GM21526 (cell line): ENCODE results near the gene YY1.
"Not testable (repeated sequence)": the region's sequence is repeated elsewhere in the genome, so short reads cannot be mapped to it uniquely, and the experiment has no call there.

Experiments
- ATAC-seq: cut with Tn5 transposase; IDR thresholded peaks from one replicate; pipeline ENCODE4 v1.9.1; 2021; ENCODE audit warnings: moderate library complexity; ENCODE audit not compliant: unreplicated experiment, low FRiP score

Gene YY1

DNA sequence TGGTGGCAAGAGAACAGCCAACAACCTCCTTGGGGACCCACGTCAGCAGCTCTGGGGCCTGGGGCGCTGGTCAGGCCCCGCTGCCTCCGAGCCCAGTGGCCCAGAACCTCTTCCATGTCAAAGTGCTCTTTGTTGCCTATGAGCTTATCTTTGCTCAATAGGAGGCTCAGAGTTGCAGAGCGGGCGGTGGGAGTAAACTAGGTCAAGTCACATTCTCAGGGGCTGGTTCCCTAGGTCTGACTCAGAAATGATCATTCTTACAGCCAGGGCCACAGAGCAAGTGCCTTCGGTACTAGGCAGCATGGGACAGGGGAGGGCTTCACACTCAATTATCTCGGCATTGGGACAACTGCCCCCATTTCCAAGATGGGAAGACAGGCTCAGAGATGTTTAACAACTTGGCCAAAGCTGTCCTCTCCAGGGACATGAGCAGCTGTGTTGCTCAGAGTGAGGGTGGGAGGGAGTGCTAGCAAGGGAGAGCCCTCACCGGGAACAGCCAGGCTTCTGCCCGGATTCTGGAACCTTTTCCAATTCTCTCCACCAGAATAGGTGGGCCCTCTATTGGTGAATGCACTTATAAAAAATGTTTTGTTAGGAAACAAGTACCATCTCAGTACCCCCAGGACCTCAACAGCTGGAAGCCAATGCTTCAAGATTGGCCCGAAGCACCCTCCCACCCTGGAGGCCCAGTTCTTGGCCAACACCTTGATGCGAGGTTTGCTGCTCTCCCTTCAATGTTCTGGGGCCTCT is 55.4 kb downstream of the YY1 start:
- ATAC-seq = no peak

- ATAC-seq = no peak
These were observed 56.0 kb downstream of the YY1 start for GRCh38 chr14:100294963-100295330.

GRCh38 chr14:100295376-100296105 is 56.6 kb downstream of the YY1 start:
- no peak for ATAC-seq

DNA sequence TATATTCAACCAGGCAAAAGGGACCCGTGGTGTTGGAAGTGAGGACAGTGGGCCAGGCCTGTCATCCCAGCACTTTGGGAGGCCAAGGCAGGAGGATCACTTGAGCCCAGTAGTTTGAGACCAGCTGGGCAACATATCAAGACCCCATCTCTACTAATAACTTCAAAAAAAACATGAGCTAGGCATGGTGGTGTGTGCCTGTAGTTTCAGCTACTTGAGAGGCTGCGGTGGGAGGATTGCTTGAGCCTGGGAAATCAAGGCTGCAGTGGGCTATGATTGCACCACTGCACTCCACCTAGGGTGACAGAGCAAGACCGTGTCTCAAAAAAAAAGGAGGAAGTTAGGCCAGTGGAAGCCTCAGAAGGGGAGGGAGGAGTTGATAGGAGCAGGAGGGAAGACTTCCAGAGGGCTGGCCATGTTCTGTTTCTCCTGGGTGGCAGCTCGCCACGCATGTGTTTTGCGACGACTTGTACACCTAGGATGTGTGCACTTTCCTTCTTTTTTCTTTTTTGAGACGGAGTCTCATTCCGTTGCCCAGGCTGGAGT is 57.2 kb downstream of the YY1 start:
- ATAC-seq = no peak

DNA sequence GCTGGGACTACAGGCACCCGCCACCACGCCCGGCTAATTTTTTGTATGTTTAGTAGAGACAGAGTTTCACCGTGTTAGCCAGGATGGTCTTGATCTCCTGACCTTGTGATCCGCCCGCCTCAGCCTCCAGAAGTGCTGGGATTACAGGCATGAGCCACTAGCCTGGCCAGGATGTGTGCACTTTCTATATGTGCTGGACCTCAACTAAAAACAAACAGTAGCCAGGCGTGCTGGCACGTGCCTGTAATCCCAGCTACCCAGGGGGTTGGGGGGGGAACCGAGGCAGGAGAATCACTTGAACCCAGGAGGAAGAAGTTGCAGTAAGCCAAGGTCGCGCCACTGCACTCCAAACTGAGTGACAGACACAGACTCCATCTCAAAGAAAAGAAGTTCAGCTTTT is 57.8 kb downstream of the YY1 start:
- not testable (repeated sequence) for ATAC-seq

DNA sequence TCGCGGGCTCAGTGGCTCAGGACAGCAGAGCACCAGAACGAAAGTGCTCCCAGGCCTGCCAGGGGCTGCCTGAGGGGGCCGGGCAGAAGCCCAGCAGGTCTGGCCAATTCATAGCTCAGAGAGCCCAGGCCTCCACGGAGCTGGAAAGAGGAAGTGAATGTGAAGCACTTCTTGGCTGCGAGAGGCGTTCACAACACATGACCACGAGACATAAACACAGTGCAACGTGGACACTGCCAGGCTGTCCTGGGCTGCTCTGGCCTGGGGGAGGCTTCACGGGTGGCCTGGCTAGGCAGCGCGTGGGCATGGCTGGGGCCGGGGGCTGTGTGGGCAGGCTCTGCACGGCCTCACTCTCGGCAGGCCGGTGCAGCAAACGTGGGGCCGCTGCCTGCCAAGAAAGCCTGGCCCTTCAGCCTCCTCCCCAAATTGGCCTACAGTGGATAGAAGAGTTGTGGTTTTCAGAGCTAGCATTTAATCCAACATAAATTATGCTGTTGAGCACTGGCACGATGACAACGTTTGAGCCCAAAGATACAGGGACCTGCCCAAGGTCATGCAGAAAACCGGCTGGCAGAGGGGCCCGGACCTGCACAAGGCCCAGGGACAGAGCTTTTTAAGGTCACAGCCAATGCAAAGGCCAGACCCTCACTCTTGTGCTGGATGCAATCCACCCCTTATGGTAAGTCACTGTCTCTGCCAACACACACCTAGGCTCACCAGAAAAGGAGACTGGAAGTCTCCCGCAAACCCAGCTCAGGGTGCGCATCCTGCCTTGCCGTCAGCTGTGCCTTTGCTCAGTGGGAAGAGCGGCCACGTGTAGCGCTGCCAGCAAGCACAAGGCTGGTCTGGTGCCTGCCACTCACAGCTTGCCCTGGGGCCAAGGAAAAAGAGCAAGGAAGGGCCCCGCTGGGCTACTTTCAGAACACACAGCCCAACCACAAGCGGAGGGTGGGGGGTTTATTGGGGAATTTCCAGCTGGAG is 58.7 kb downstream of the YY1 start:
- peak; percentile 78 for ATAC-seq

DNA sequence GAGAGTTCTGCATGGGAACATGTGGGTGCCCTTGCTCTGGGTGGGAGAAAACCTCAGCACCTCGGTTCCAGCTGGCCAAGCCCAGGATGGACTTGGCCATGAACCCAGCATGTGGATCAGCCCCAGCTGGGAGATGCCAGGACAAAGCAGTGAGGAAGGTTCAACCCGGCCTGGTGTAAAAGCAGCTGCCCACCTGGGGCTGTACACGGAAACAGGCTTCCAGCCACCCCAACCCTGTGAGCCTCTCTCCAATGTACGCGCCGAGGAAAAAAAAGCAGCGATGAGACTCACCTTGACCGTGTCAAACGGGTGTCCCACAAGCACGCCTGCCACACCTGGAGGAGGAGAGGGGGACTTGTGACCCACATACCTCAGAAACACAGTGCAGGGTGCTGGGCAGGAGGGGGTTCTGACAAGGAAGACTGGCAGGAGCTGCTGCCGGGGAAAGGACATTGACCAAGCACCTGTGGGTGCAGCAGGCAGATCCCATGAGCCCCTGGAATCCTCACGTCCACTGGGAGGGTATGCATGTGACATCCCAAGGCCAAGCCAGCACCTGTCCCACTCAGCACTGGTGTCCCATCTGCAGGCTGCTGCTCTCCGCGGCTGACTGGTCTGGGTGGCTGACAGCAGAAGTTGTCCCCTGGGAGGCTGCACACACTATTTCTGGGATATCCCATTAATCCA is 59.8 kb downstream of the YY1 start:
- ATAC-seq = no peak

DNA sequence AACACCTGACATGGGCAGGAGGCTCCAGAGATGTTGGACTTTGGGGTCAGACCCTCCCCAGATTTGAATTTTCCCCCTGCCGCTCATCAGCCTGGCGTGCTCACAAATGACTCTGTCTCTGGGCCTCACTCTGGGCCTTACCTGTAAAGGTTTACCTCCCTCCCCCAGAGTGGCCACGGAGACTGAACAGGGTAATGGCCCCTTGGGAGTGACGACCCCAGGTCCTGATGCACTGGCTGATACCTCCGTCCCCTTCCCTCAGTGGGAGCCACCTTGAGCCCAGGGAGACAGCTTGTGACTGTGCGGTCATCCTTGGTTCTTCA is 60.3 kb downstream of the YY1 start:
- no peak for ATAC-seq

DNA sequence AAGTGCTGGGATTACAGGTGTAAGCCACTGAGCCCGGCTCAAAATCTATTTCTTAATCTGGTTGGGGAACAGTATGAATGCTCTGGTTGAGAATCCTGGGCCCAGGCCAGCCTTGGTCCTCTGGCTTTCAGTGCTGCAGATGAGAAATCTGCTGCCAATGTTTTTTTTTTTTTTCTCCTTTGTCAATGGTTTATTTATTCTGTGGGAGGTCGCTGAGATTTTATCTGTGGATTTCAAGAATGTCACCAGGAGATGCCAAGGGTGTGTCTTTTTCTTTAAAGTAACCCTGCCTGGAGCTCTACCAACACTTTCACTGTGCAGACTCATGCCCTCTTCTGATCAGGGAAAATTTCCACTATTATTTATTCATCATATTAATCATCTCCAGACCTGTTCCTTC is 63.7 kb downstream of the YY1 start:
- no peak for ATAC-seq

DNA sequence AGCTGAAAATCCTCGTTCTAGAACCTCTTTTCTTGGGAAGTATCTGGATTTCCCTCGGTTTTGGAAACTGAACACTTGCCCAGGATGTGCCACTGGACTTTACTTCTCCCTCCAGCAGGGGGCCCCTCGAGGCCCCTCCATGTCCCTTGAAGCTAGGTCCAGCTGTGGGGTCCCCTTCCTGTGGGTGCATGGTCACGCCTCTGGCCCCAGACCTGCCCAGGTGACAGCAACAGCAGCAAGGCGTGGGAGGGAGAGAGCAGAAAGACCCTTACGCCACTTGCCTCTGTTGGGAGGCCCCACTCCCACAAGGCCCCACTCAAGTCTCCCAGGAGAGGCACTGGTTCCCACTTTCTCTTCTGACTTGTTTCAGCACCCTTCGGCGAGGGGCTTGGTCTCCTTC is 64.2 kb downstream of the YY1 start:
- ATAC-seq = no peak

DNA sequence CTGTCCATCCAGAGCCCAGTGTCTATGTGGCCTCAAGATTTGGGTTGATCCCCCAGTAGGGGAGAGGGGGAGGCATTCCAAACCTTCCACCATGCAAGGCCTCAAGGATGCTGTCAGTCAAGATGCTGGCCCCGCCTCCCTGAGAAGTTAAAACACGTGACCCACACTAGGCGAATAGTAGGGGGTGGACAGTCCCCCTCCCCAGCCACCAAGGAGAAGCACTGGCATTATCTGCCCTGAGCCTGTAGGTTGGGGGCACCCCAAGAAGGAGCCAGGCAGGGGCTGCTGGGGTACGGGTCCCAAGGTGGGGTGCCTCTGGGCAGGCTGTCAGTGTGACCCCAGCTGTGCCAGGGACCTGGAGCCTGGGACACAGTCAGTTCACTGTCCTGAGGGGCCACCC is 65.0 kb downstream of the YY1 start:
- no peak for ATAC-seq

DNA sequence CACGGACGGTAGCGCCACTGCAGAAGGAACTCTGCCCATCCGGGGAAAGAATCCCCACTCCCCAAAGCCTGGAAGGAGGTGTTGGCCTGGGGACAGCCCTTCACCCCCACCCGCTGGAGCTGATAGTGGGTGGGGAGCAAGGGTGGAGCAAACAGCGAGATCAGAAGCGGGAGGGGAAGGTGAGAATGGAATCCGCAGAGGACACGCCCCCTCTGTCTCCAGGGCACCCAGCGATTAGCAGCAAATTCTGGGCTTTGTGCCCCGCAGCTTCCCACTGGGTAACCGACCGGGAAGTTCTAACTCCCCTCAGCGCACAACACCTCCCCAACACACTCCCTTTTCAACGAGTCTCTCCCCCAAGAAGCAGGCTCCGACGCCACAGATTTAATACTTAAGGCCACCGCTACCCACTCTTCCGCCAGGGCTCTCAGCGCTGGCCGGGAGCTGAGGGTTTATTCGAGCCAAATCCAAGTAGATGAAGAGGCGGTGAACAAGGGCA is 65.9 kb downstream of the YY1 start:
- no peak for ATAC-seq

- no peak for ATAC-seq
These were observed 66.6 kb downstream of the YY1 start for GRCh38 chr14:100305324-100306100.

DNA sequence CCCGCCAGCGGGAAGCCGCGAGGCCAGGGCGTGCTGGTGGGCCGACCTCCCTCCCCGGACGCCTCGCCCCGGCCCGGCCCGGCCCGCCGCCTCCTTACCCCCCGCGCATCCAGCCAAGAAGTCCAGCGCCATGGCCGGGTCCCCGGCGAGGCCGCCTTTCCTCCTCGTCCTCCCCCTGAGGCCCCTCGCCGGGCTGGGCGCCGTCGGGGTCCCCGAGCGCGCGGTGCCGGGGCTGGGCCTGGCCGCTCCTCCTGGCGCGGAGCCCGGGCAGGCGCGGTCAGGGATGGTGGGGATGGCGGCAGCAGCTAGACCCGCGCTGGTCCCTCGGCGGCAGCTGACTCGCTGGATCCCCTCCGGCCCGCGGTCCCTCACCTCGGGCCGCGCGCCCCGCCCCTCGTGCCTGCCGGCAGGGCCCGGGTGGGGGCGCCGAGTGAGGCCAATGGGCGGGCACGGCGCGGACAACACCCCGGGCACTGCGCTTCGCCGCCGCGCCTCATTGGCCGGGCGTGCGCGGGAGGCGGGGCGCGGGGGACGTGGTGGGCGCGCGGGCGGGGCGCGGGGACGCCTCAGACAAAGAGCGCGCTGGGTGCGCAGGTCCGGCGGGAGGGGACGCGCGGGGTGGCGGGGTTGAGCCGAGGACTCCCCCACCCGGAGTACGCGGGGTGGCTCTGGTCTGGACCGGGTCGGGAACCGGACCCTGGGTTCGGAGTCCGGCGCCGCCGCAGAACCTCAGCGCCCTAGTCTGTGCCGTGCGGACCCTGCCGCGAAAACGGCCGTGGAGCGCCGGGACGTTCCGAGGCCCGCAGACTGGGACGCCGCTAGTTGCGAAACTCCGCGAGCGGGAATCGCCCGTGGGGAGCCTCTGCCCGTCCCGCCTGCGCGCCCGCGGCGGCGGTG is 67.4 kb downstream of the YY1 start, which contains the start of gene SLC25A29:
Gene SLC25A29, minus strand, starts transcription at position 344 of the 897 bp plus-strand sequence. Its CDS starts 212 bp downstream, at position 132.
- peak; percentile 85 for ATAC-seq

DNA sequence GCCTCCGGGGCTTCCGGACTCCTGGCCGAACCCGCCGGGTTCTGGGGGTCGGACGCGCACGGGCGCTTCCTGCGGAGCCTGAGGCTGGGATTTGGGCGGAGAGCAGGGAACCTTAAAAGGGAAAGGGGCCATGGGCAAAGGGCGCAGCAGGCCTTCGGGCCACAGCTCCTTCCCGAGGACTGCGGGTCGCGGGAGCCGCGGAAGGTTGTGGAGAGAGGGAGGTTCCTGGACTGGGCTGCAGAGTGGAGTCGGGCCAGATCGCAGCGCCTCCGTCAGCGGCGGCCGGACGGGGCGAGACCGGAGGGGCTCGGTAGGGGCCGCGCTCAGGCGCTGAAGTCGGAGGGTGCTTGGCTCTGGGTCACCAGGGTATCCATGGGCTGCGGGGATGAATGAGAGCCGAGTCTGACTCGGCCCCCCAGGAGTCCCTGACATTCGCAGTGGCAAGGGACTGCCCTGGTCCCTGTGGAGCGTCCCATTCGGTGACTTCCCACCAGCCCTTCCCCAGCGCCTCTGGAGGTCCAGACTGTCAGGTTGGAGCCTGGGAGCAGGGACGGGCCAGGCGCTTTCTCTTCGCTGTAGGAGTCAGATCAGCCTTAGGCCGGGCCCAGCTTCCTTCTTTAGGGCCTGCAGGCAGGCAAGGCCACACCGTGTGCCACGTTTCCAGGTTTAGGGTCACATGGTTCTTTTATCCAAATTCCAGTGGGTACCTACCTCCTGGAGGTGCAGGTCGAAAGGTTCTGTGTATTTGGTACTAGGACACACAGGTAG is 68.2 kb downstream of the YY1 start:
- no peak for ATAC-seq

- ATAC-seq = no peak
These were observed 69.0 kb downstream of the YY1 start for GRCh38 chr14:100307766-100308426.

GRCh38 chr14:100308427-100308792 is 69.5 kb downstream of the YY1 start:
- not testable (repeated sequence) for ATAC-seq
